Osteoblast (primary cell): ENCODE data around the gene SDC1. TPM values are rescaled to one million over a fixed set of nuclear protein-coding genes. Genes with fewer than 3 reads are reported as not detected.

Experiments
- DNase-seq: peaks from one replicate; pipeline ENCODE4 v3.0.0; 2011; ENCODE audit warnings: low spot score, mixed read lengths; ENCODE audit not compliant: insufficient read length; ENCODE audit errors: missing footprints
- H2AFZ ChIP-seq: 2 replicates; pipeline ENCODE4 v1.6.0; 2011; ENCODE audit warnings: mild to moderate bottlenecking, low read length
- H3K27ac ChIP-seq: 2 replicates; pipeline ENCODE4 v1.5.1; 2011; ENCODE audit warnings: mild to moderate bottlenecking, low read depth, low read length, moderate library complexity
- H3K27me3 ChIP-seq: 2 replicates; pipeline ENCODE4 v1.6.0; 2012; ENCODE audit warnings: mild to moderate bottlenecking, control low read depth, inconsistent platforms, low read length, moderate library complexity; ENCODE audit not compliant: insufficient read depth
- H3K36me3 ChIP-seq: 2 replicates; pipeline ENCODE4 v1.5.1; 2011; ENCODE audit warnings: mild to moderate bottlenecking, low read length, control low read depth, moderate library complexity; ENCODE audit not compliant: insufficient read depth
- H3K4me1 ChIP-seq: 2 replicates; pipeline ENCODE4 v1.5.1; 2011; ENCODE audit warnings: mild to moderate bottlenecking, low read length, control low read depth, moderate library complexity; ENCODE audit not compliant: insufficient read depth
- H3K4me2 ChIP-seq: 2 replicates; pipeline ENCODE4 v1.6.0; 2011; ENCODE audit warnings: mild to moderate bottlenecking, low read length; ENCODE audit not compliant: insufficient read depth
- H3K4me3 ChIP-seq: fragments of 200-600 bp; sonication (generic); 3 replicates; pipeline ENCODE4 v1.5.1; 2012; ENCODE audit warnings: mild to moderate bottlenecking, low read length, inconsistent platforms; ENCODE audit not compliant: insufficient read depth
- H3K79me2 ChIP-seq: 2 replicates; pipeline ENCODE4 v1.6.0; 2012; ENCODE audit warnings: mild to moderate bottlenecking, low read length, control low read depth, inconsistent platforms; ENCODE audit not compliant: insufficient read depth
- H3K9me3 ChIP-seq: 2 replicates; pipeline ENCODE4 v1.5.1; 2011; ENCODE audit warnings: low read depth, low read length, control low read depth
- H4K20me1 ChIP-seq: 2 replicates; pipeline ENCODE4 v1.6.0; 2012; ENCODE audit warnings: mild to moderate bottlenecking, low read length, control low read depth; ENCODE audit not compliant: insufficient read depth
- CTCF ChIP-seq: IDR thresholded peaks from 2 replicates; pipeline ENCODE4 v1.5.1; 2011; ENCODE audit warnings: mild to moderate bottlenecking, low read depth, low read length, moderate library complexity; ENCODE audit errors: extremely low read depth
- total RNA-seq: library from RNA; depleted of rRNA; stranded (reverse); fragments of >200 nt; gene quantifications from 2 replicates; pipeline ENCODE4 v1.2.3, GENCODE V29; 2012

The SDC1 gene
- total RNA-seq, 1 donor, result 7.6 TPM

- no peaks in the 10 kb centered on the region for H3K27me3 ChIP-seq
- H4K20me1 ChIP-seq, result no peaks in the 10 kb centered on the region
- no peaks in the 10 kb centered on the region for H3K9me3 ChIP-seq
- TF ChIP-seq CTCF, result no peak
- H3K4me3 ChIP-seq, result no peak overlapping the region
- no peak overlapping the region for H2AFZ ChIP-seq
- H3K79me2 ChIP-seq, result no peaks in the 10 kb centered on the region
- H3K4me2 ChIP-seq, result no peak overlapping the region
- H3K36me3 ChIP-seq, result no peaks in the 10 kb centered on the region
- peaks cover 18% of the 10 kb centered on the region for H3K4me1 ChIP-seq
- no peak overlapping the region for H3K27ac ChIP-seq
- peak; percentile 32 for DNase-seq
Measured at GRCh38 chr2:20164061-20164733, 60.7 kb downstream of the SDC1 start.

GRCh38 chr2:20159411-20160070 is 65.4 kb downstream of the SDC1 start:
- DNase-seq, result no peak
- H3K79me2 ChIP-seq, result no peaks in the 10 kb centered on the region
- H3K27ac ChIP-seq, result no peak overlapping the region
- peaks cover 12% of the 10 kb centered on the region for H3K4me1 ChIP-seq
- no peak overlapping the region for H3K4me2 ChIP-seq
- H2AFZ ChIP-seq, result no peak overlapping the region
- H4K20me1 ChIP-seq, result no peaks in the 10 kb centered on the region
- no peaks in the 10 kb centered on the region for H3K27me3 ChIP-seq
- H3K4me3 ChIP-seq, result no peak overlapping the region
- TF ChIP-seq CTCF, result no peak
- no peaks in the 10 kb centered on the region for H3K9me3 ChIP-seq
- H3K36me3 ChIP-seq, result no peaks in the 10 kb centered on the region

GRCh38 chr2:20157193-20157891 is 67.6 kb downstream of the SDC1 start:
- Histone ChIP-seq H3K4me3 (peak overlapping the region; percentile 2), H3K4me1 (peaks cover 12% of the 10 kb centered on the region), H3K4me2 (peak overlapping the region; percentile 64), H3K36me3 (no peaks in the 10 kb centered on the region), H3K9me3 (no peaks in the 10 kb centered on the region), H2AFZ (peak overlapping the region; percentile 17), H3K27me3 (no peaks in the 10 kb centered on the region), H3K27ac (no peak overlapping the region), H3K79me2 (no peaks in the 10 kb centered on the region), H4K20me1 (no peaks in the 10 kb centered on the region)
- TF ChIP-seq CTCF, result no peak
- peak; percentile 17 for DNase-seq

- no peak for TF ChIP-seq CTCF
- no peak overlapping the region for H3K27ac ChIP-seq
- DNase-seq, result no peak
- no peaks in the 10 kb centered on the region for H3K9me3 ChIP-seq
- no peaks in the 10 kb centered on the region for H3K79me2 ChIP-seq
- peak overlapping the region; percentile 64 for H3K4me2 ChIP-seq
- no peak overlapping the region for H3K4me3 ChIP-seq
- H3K4me1 ChIP-seq, result peaks cover 12% of the 10 kb centered on the region
- no peaks in the 10 kb centered on the region for H3K27me3 ChIP-seq
- no peak overlapping the region for H2AFZ ChIP-seq
- no peaks in the 10 kb centered on the region for H3K36me3 ChIP-seq
- H4K20me1 ChIP-seq, result no peaks in the 10 kb centered on the region
Measured at GRCh38 chr2:20156836-20157192, 68.1 kb downstream of the SDC1 start.
